GM23338 (cell line): Measurements from ENCODE around the gene ILK. TPM values are rescaled to one million over a fixed set of nuclear protein-coding genes. Genes with fewer than 3 reads are reported as not detected.

Experiments
- ATAC-seq: fragments of 200-7000 bp; cut with Tn5 transposase; 3 replicates; pipeline ENCODE4 v1.9.1; 2020
- DNase-seq: peaks from one replicate; pipeline ENCODE4 v3.0.0-alpha.2; 2015; ENCODE audit warnings: low spot score
- H2AFZ ChIP-seq: fragments of 200-600 bp; sonication (generic); 2 replicates; pipeline ENCODE4 v1.8.0; 2016; ENCODE audit warnings: antibody characterized with exemption, mild to moderate bottlenecking, moderate library complexity
- H3F3A ChIP-seq: fragments of 200-600 bp; sonication (generic); replicated peaks from 2 replicates; pipeline ENCODE4 v1.8.0; 2017; ENCODE audit warnings: antibody characterized with exemption, mixed run types, low read depth
- H3K27ac ChIP-seq: fragments of 200-600 bp; sonication (generic); 2 replicates; pipeline ENCODE4 v1.6.1; 2016; ENCODE audit warnings: low read depth
- H3K27me3 ChIP-seq: fragments of 200-600 bp; sonication (generic); 2 replicates; pipeline ENCODE4 v1.8.0; 2016; ENCODE audit warnings: mild to moderate bottlenecking, mixed run types, moderate library complexity; ENCODE audit not compliant: insufficient read depth
- H3K36me3 ChIP-seq: fragments of 200-600 bp; sonication (generic); 2 replicates; pipeline ENCODE4 v1.8.0; 2016; ENCODE audit warnings: mild to moderate bottlenecking; ENCODE audit not compliant: insufficient read depth
- H3K4me1 ChIP-seq: fragments of 200-600 bp; sonication (generic); 2 replicates; pipeline ENCODE4 v1.8.0; 2016; ENCODE audit warnings: mild to moderate bottlenecking, moderate library complexity; ENCODE audit not compliant: insufficient read depth
- H3K4me2 ChIP-seq: fragments of 200-600 bp; sonication (generic); 2 replicates; pipeline ENCODE4 v1.7.1; 2017; ENCODE audit warnings: mixed run types
- H3K4me3 ChIP-seq: fragments of 200-600 bp; sonication (generic); 2 replicates; pipeline ENCODE4 v1.6.1; 2016; ENCODE audit warnings: mixed run types
- H3K79me2 ChIP-seq: fragments of 200-600 bp; sonication (generic); replicated peaks from 2 replicates; pipeline ENCODE4 v1.8.0; 2017; ENCODE audit warnings: mild to moderate bottlenecking; ENCODE audit not compliant: insufficient read depth
- H3K9me2 ChIP-seq: fragments of 200-600 bp; sonication (generic); 2 replicates; pipeline ENCODE4 v1.8.0; 2017; ENCODE audit not compliant: insufficient read depth
- H4K20me1 ChIP-seq: fragments of 200-600 bp; sonication (generic); replicated peaks from 2 replicates; pipeline ENCODE4 v1.8.0; 2017; ENCODE audit warnings: mild to moderate bottlenecking; ENCODE audit not compliant: insufficient read depth
- H3K27ac Mint-ChIP-seq: 2 replicates; pipeline ENCODE4 v1.8.0; 2020; ENCODE audit warnings: inconsistent platforms, mild to moderate bottlenecking, moderate library complexity, mixed read lengths
- H3K27me3 Mint-ChIP-seq: 3 replicates; pipeline ENCODE4 v1.8.0; 2022; ENCODE audit warnings: low read depth, mild to moderate bottlenecking, moderate library complexity, mixed read lengths, inconsistent platforms; ENCODE audit not compliant: insufficient read depth, poor library complexity
- H3K36me3 Mint-ChIP-seq: 3 replicates; pipeline ENCODE4 v1.8.0; 2021; ENCODE audit warnings: low read depth, mild to moderate bottlenecking, inconsistent platforms, moderate library complexity, mixed read lengths
- H3K4me1 Mint-ChIP-seq: 3 replicates; pipeline ENCODE4 v1.8.0; 2020; ENCODE audit warnings: mild to moderate bottlenecking, inconsistent platforms, mixed read lengths
- H3K4me3 Mint-ChIP-seq: 3 replicates; pipeline ENCODE4 v1.8.0; 2021; ENCODE audit warnings: moderate library complexity, mild to moderate bottlenecking, inconsistent platforms, mixed read lengths
- H3K9me3 Mint-ChIP-seq: 3 replicates; pipeline ENCODE4 v1.8.0; 2020; ENCODE audit warnings: moderate library complexity, mild to moderate bottlenecking, inconsistent platforms, mixed read lengths
- CREB1 ChIP-seq: fragments of 250-450 bp; sonication (Bioruptor Pico); IDR thresholded peaks from 2 replicates; pipeline ENCODE4 v1.5.0; 2020; ENCODE audit warnings: low read depth, mild to moderate bottlenecking, moderate library complexity
- CTCF ChIP-seq, 2 experiments: fragments of 200-600 bp in 1 of 2; sonication (generic) in 1 of 2; conservative IDR thresholded peaks; 2 replicates each; pipeline versions ENCODE4 v1.5.1 to v1.6.1; 2016 to 2017; ENCODE audit warnings: antibody characterized with exemption in 2 of 2, low read depth in 2 of 2, mild to moderate bottlenecking in 2 of 2, moderate library complexity in 1 of 2
- ETS1 ChIP-seq: IDR thresholded peaks from 2 replicates; pipeline ENCODE4 v1.6.1; 2016; ENCODE audit warnings: antibody characterized with exemption
- EZH2 ChIP-seq: fragments of 200-600 bp; sonication (generic); IDR thresholded peaks from one replicate; pipeline ENCODE4 v1.8.0; 2017; ENCODE audit warnings: antibody characterized with exemption, mild to moderate bottlenecking, low read depth; ENCODE audit not compliant: unreplicated experiment
- EZH2phosphoT487 ChIP-seq: fragments of 200-600 bp; sonication (generic); IDR thresholded peaks from one replicate; pipeline ENCODE4 v1.8.1; 2018; ENCODE audit warnings: antibody characterized with exemption; ENCODE audit not compliant: unreplicated experiment
- JUNB ChIP-seq: IDR thresholded peaks from one replicate; pipeline ENCODE4 v1.6.1; 2016; ENCODE audit warnings: antibody characterized with exemption; ENCODE audit not compliant: unreplicated experiment
- NANOG ChIP-seq: IDR thresholded peaks from 2 replicates; pipeline ENCODE4 v1.6.1; 2016; ENCODE audit warnings: antibody characterized with exemption, borderline replicate concordance
- POLR2AphosphoS5 ChIP-seq: IDR thresholded peaks from 2 replicates; pipeline ENCODE4 v1.6.1; 2016; ENCODE audit warnings: antibody characterized with exemption, low read depth
- STAT1 ChIP-seq: IDR thresholded peaks from one replicate; pipeline ENCODE4 v1.6.1; 2016; ENCODE audit warnings: antibody characterized with exemption; ENCODE audit not compliant: unreplicated experiment
- ZNF114 ChIP-seq: fragments of 250-450 bp; sonication (Bioruptor Pico); IDR thresholded peaks from 2 replicates; pipeline ENCODE4 v1.5.0; 2020; ENCODE audit warnings: mild to moderate bottlenecking, moderate library complexity
- ZNF331 ChIP-seq: fragments of 250-450 bp; sonication (Bioruptor Pico); IDR thresholded peaks from 2 replicates; pipeline ENCODE4 v1.5.0; 2020; ENCODE audit warnings: low read depth, mild to moderate bottlenecking, moderate library complexity
- ZNF462 ChIP-seq: fragments of 250-450 bp; sonication (Bioruptor Pico); IDR thresholded peaks from 2 replicates; pipeline ENCODE4 v1.5.0; 2020; ENCODE audit warnings: mild to moderate bottlenecking, moderate library complexity
- polyA plus RNA-seq: library from polyadenylated mRNA; unstranded; fragments of >200 nt; fragmentation: Nextera tagmentation; extraction: Ambion mirVana; gene quantifications from 2 replicates; pipeline ENCODE4 v1.2.1, GENCODE V29; 2016
- total RNA-seq: library from RNA; depleted of rRNA; stranded (reverse); fragments of >200 nt; shearing (Covaris generic); gene quantifications from 2 replicates; pipeline ENCODE4 v1.2.3, GENCODE V29; 2014
- TF ChIP-seq, protein P1 (sequence below): IDR thresholded peaks from one replicate; pipeline ENCODE4 v1.6.1; 2018; ENCODE audit warnings: antibody characterized with exemption; ENCODE audit not compliant: unreplicated experiment

The ILK gene
- total and polyA plus RNA-seq, 2 experiments from 2014 or later = 62.6 to 91.0 TPM

- Histone ChIP-seq H3K27me3 (no peaks in the 10 kb centered on the region), H2AFZ (no peak overlapping the region), H3K4me2 (no peak overlapping the region), H3K4me3 (no peak overlapping the region), H3K36me3 (no peaks in the 10 kb centered on the region), H3K27ac (no peak overlapping the region), H3K4me1 (no peaks in the 10 kb centered on the region), H3K9me2 (no peaks in the 10 kb centered on the region), H3F3A (no peaks in the 10 kb centered on the region), H3K79me2 (no peaks in the 10 kb centered on the region), H4K20me1 (no peaks in the 10 kb centered on the region; the same call in 1 of the 2 replicates)
- DNase-seq = peak; percentile 7
- Mint-ChIP-seq H3K36me3 (no peaks in the 10 kb centered on the region), H3K9me3 (no peaks in the 10 kb centered on the region), H3K27ac (no peak overlapping the region), H3K27me3 (peaks cover 2% of the 10 kb centered on the region), H3K4me1 (peaks cover 5% of the 10 kb centered on the region), H3K4me3 (no peak overlapping the region)
- TF ChIP-seq ZNF462 = no peak
- TF ChIP-seq EZH2phosphoT487 = no peak
- TF ChIP-seq ZNF331 (CRISPR knock-in tag) = no peak
- TF ChIP-seq EZH2 = no peak
- TF ChIP-seq POLR2AphosphoS5 = no peak
- TF ChIP-seq JUNB = no peak
- no peak for TF ChIP-seq NANOG
- no peak for TF ChIP-seq CREB1 (CRISPR knock-in tag)
- TF ChIP-seq ZNF114 (CRISPR knock-in tag) = no peak
- TF ChIP-seq ETS1 = no peak
- TF ChIP-seq CTCF (conservative IDR thresholded peaks at IDR 0.05; ENCODE audit: low read depth in 2 of 2) = no peak
- TF ChIP-seq STAT1 = no peak
- TF ChIP-seq, protein P1, sequence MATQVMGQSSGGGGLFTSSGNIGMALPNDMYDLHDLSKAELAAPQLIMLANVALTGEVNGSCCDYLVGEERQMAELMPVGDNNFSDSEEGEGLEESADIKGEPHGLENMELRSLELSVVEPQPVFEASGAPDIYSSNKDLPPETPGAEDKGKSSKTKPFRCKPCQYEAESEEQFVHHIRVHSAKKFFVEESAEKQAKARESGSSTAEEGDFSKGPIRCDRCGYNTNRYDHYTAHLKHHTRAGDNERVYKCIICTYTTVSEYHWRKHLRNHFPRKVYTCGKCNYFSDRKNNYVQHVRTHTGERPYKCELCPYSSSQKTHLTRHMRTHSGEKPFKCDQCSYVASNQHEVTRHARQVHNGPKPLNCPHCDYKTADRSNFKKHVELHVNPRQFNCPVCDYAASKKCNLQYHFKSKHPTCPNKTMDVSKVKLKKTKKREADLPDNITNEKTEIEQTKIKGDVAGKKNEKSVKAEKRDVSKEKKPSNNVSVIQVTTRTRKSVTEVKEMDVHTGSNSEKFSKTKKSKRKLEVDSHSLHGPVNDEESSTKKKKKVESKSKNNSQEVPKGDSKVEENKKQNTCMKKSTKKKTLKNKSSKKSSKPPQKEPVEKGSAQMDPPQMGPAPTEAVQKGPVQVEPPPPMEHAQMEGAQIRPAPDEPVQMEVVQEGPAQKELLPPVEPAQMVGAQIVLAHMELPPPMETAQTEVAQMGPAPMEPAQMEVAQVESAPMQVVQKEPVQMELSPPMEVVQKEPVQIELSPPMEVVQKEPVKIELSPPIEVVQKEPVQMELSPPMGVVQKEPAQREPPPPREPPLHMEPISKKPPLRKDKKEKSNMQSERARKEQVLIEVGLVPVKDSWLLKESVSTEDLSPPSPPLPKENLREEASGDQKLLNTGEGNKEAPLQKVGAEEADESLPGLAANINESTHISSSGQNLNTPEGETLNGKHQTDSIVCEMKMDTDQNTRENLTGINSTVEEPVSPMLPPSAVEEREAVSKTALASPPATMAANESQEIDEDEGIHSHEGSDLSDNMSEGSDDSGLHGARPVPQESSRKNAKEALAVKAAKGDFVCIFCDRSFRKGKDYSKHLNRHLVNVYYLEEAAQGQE = no peak
- ATAC-seq = no peak
These were observed 26.9 kb upstream of the ILK start for GRCh38 chr11:6576471-6577373.
